Measurements from ENCODE around the gene KANK4.

Gene KANK4

GRCh38 chr1:62304515-62304914 is 14.7 kb downstream of the KANK4 start:
- DNase-seq: no peak

- DNase-seq: peak; percentile 66 to 75
These were observed 17.4 kb downstream of the KANK4 start for GRCh38 chr1:62301726-62302390.

- DNase-seq: no peak
These were observed 19.6 kb downstream of the KANK4 start for GRCh38 chr1:62299426-62300200.

GRCh38 chr1:62295921-62296491 is 23.2 kb downstream of the KANK4 start:
- no peak for DNase-seq

- DNase-seq: peak; percentile 71 to 85
These were observed 25.0 kb downstream of the KANK4 start for GRCh38 chr1:62294261-62294660.

GRCh38 chr1:62288662-62289061 is 30.6 kb downstream of the KANK4 start:
- DNase-seq: no peak

GRCh38 chr1:62288224-62288623 is 31.0 kb downstream of the KANK4 start:
- DNase-seq: no peak

- peak; percentile 71 to 78 for DNase-seq
These were observed 32.4 kb downstream of the KANK4 start for GRCh38 chr1:62286786-62287224.

GRCh38 chr1:62285984-62286785 is 33.0 kb downstream of the KANK4 start:
- peak in 1 of 2 experiments; percentile 60 for DNase-seq

- DNase-seq: no peak
These were observed 33.8 kb downstream of the KANK4 start for GRCh38 chr1:62285440-62285839.

- no peak for DNase-seq
These were observed 35.2 kb downstream of the KANK4 start for GRCh38 chr1:62283986-62284385.

- no peak for DNase-seq
These were observed 36.1 kb downstream of the KANK4 start for GRCh38 chr1:62282909-62283755.

GRCh38 chr1:62281922-62282555 is 37.2 kb downstream of the KANK4 start:
- no peak for DNase-seq

- no peak for DNase-seq
These were observed 38.2 kb downstream of the KANK4 start for GRCh38 chr1:62280960-62281465.

GRCh38 chr1:62280150-62280549 is 39.1 kb downstream of the KANK4 start:
- DNase-seq: no peak

- DNase-seq: no peak
These were observed 42.4 kb downstream of the KANK4 start for GRCh38 chr1:62276791-62277190.

- DNase-seq: no peak
These were observed 44.4 kb downstream of the KANK4 start for GRCh38 chr1:62274496-62275485.

- no peak for DNase-seq
These were observed 45.3 kb downstream of the KANK4 start for GRCh38 chr1:62273953-62274352.

- DNase-seq: peak; percentile 49 to 82
These were observed 47.1 kb downstream of the KANK4 start for GRCh38 chr1:62271948-62272728.

Measured in NCI-H524 (cell line).